CD8-positive, alpha-beta memory T cell (primary cell): ENCODE data around the gene G6PC3. TPM values are rescaled to one million over a fixed set of nuclear protein-coding genes. Genes with fewer than 3 reads are reported as not detected.

Experiments used
- CTCF ChIA-PET: fragments of 350-600 bp; sonication (Branson Sonifier 250); formaldehyde crosslinking; loops from one replicate; lab custom pipeline; 2021; ENCODE audit warnings: antibody characterized with exemption; lab: Charles Lee
- POLR2A ChIA-PET: fragments of 350-600 bp; sonication (Branson Sonifier 250); formaldehyde crosslinking; loops from one replicate; lab custom pipeline; 2021; ENCODE audit warnings: antibody characterized with exemption; lab: Charles Lee
- DNase-seq, 5 donors: peaks; one replicate each; pipeline versions ENCODE4 v3.0.0 to v3.0.0-alpha.2; 2020 to 2022; ENCODE audit warnings: mixed read lengths in 1 of 5
- H3K27ac ChIP-seq: one replicate; pipeline ENCODE4 v1.7.0; 2013; ENCODE audit warnings: low read depth, mild to moderate bottlenecking, low read length, moderate library complexity
- H3K27me3 ChIP-seq: 2 replicates; pipeline ENCODE4 v1.7.0; 2013; ENCODE audit warnings: low read length, mild to moderate bottlenecking; ENCODE audit not compliant: insufficient read depth, poor library complexity, severe bottlenecking
- H3K36me3 ChIP-seq: 2 replicates; pipeline ENCODE4 v1.7.0; 2013; ENCODE audit warnings: mild to moderate bottlenecking, low read length, moderate library complexity; ENCODE audit not compliant: insufficient read depth
- H3K4me1 ChIP-seq: 2 replicates; pipeline ENCODE4 v1.7.0; 2013; ENCODE audit warnings: mild to moderate bottlenecking, low read length, moderate library complexity; ENCODE audit not compliant: insufficient read depth
- H3K4me3 ChIP-seq: 2 replicates; pipeline ENCODE4 v1.7.0; 2013; ENCODE audit warnings: mild to moderate bottlenecking, low read length
- H3K9me3 ChIP-seq: 2 replicates; pipeline ENCODE4 v1.7.0; 2013; ENCODE audit warnings: mild to moderate bottlenecking, low read length
- H3K27ac Mint-ChIP-seq, 8 donors: one replicate each; pipeline ENCODE4 v1.8.0; 2020 to 2021; ENCODE audit warnings: mixed read lengths in 8 of 8, mild to moderate bottlenecking in 6 of 8, inconsistent platforms in 3 of 8, moderate library complexity in 3 of 8
- H3K27me3 Mint-ChIP-seq, 2 donors: one replicate each; pipeline ENCODE4 v1.8.0; 2020 to 2021; ENCODE audit warnings: mixed read lengths in 2 of 2, mild to moderate bottlenecking in 1 of 2, moderate library complexity in 1 of 2
- H3K36me3 Mint-ChIP-seq, 3 donors: one replicate each; pipeline ENCODE4 v1.8.0; 2020 to 2021; ENCODE audit warnings: mixed read lengths in 3 of 3, inconsistent platforms in 1 of 3, mild to moderate bottlenecking in 1 of 3
- H3K4me1 Mint-ChIP-seq, 3 donors: one replicate each; pipeline ENCODE4 v1.8.0; 2020 to 2021; ENCODE audit warnings: mixed read lengths in 3 of 3, inconsistent platforms in 1 of 3, mild to moderate bottlenecking in 1 of 3
- H3K4me3 Mint-ChIP-seq, 7 donors: one replicate each; pipeline ENCODE4 v1.8.0; 2020 to 2021; ENCODE audit warnings: mixed read lengths in 7 of 7, mild to moderate bottlenecking in 6 of 7, moderate library complexity in 4 of 7, inconsistent platforms in 2 of 7
- H3K9me3 Mint-ChIP-seq, 5 donors: one replicate each; pipeline ENCODE4 v1.8.0; 2020 to 2022; ENCODE audit warnings: mixed read lengths in 5 of 5, mild to moderate bottlenecking in 3 of 5, moderate library complexity in 2 of 5, inconsistent platforms in 1 of 5
- polyA plus RNA-seq: library from polyadenylated mRNA; unstranded; fragments of 300-500 nt; fragmentation: Illumina TruSeq; gene quantifications from one replicate; pipeline ENCODE4 v1.2.3, GENCODE V29; 2021
- total RNA-seq, 2 experiments: library from RNA; stranded (reverse); gene quantifications; one replicate each; pipeline ENCODE4 v1.2.3, GENCODE V29; 2021

Gene G6PC3
- total and polyA plus RNA-seq, 3 experiments from 2014 or later, result 27.0 to 38.3 (median 37.1) TPM

DNA sequence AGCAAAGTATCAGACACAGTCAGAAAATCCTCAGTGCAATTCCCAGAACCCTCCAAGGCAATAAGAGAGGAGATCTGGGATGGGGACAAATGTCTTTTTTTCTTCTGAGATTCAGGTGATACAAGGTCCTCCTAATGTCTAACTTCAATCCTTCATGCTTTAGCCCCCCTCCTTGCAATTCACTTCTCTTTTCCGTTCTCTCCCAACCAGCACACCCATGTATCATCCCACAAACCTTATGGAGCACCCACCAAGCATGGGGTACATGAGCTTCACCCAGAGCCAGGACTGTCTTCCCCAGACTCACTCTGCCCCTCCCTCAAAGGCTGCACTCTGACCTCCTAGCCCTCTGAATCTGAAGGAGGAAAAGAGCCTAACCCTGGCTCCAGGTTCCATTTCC lies 42.8 kb downstream of the G6PC3 start:
- Histone ChIP-seq H3K4me1 (peaks cover 22% of the 10 kb centered on the region), H3K27me3 (no peaks in the 10 kb centered on the region), H3K9me3 (no peaks in the 10 kb centered on the region), H3K4me3 (no peak overlapping the region), H3K36me3 (no peaks in the 10 kb centered on the region), H3K27ac (no peak overlapping the region)
- H3K27me3 Mint-ChIP-seq, result no peaks in the 10 kb centered on the region
- no peaks in the 10 kb centered on the region for H3K9me3 Mint-ChIP-seq
- no peak overlapping the region for H3K4me3 Mint-ChIP-seq
- CTCF ChIA-PET, result interaction anchor here (2.9 kb wide), 1 partner anchor 10 kb away, joined by 12 read pairs; the partner anchor contains the start of gene HDAC5
- peaks cover 0 to 54% (median 6%) of the 10 kb centered on the region in 3 donors for H3K36me3 Mint-ChIP-seq
- H3K27ac Mint-ChIP-seq, result peak overlapping the region in 4 of 8 donors; percentile 42 to 62 (median 45)
- no peak for DNase-seq
- POLR2A ChIA-PET, result no interaction called here
- H3K4me1 Mint-ChIP-seq, result peaks cover 28 to 71% (median 29%) of the 10 kb centered on the region in 3 donors

DNA sequence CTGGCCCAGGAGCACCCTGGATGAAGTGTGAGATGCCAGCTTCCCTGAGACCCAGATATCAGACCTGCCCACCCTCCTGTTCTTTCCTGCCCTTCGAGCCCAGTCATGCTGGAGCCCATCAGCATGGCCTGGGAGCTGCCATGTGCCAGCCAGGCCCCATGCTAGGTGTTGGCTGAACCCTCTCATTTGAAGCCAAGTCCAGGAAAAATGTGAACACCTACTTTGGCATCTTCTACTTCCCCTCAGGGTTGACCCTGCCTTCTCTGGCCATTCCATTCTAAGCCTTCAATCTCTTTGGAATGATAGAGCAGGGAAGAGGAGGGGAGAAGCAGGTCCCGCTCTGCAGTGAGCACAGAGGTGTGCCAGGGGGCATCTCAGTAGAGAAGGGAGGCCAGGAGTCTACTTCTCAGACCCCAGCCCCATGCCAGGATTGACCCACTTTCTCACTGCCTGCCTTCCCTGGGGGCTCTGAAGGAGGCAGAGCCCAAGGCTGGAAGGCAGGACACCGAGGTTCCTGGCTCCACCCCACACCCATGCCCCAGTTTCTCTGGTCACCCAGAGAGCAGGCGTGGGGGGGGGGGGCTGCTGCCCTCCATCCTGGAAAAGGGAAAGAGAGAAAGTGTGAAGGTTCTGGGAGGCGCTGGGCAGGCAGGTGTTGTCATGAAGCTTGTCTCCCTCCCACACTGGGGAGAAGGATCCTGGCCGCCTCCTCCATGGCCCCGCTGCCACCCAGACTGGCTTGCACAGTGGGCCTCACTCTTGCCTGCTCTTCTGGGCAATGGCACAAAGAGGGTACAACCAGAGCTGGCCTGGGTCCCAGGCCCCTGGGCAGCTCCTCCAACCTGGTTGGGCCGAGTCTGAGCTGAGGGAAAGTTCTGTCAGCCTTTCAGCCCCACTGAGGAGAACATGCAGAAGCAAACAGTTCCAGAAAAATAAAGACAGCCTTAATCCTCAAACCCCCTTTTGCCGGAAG lies 43.6 kb downstream of the G6PC3 start:
- DNase-seq, result no peak
- POLR2A ChIA-PET, result no interaction called here

GRCh38 chr17:44115585-44116415 lies 45.3 kb downstream of the G6PC3 start:
- H3K36me3 ChIP-seq, result no peaks in the 10 kb centered on the region
- Mint-ChIP-seq H3K27ac (peak overlapping the region in 3 of 8 donors; percentile 62 to 70 (median 68)), H3K4me1 (peaks cover 39 to 85% (median 48%) of the 10 kb centered on the region in 3 donors), H3K9me3 (no peaks in the 10 kb centered on the region), H3K4me3 (peak overlapping the region in 1 of 7 donors; percentile 36), H3K36me3 (peaks cover 0 to 57% (median 6%) of the 10 kb centered on the region in 3 donors), H3K27me3 (no peaks in the 10 kb centered on the region)
- ChIA-PET POLR2A (no interaction called here), CTCF (interaction anchor here (1.0 to 2.2 kb wide), 8 partner anchors 8 to 172 kb away, joined by 3 to 6 read pairs (median 3); partner anchors contain the start of gene HDAC5)
- no peak for DNase-seq
- H3K27me3 ChIP-seq, result no peaks in the 10 kb centered on the region
- no peak overlapping the region for H3K27ac ChIP-seq
- no peaks in the 10 kb centered on the region for H3K9me3 ChIP-seq
- peaks cover 15% of the 10 kb centered on the region for H3K4me1 ChIP-seq
- H3K4me3 ChIP-seq, result no peak overlapping the region

More for the DNA sequence above, 43.6 kb downstream of the G6PC3 start:
- peak overlapping the region in 1 of 8 donors; percentile 47 for H3K27ac Mint-ChIP-seq
- no peaks in the 10 kb centered on the region for H3K27me3 ChIP-seq
- H3K27me3 Mint-ChIP-seq, result no peaks in the 10 kb centered on the region
- CTCF ChIA-PET, result interaction anchor here (1.1 to 2.9 kb wide), 3 partner anchors 9 to 11 kb away, joined by 3 to 12 read pairs (median 4); partner anchors contain the start of gene HDAC5
- no peaks in the 10 kb centered on the region for H3K36me3 ChIP-seq
- H3K9me3 ChIP-seq, result no peaks in the 10 kb centered on the region
- peaks cover 22% of the 10 kb centered on the region for H3K4me1 ChIP-seq
- peaks cover 33 to 79% (median 36%) of the 10 kb centered on the region in 3 donors for H3K4me1 Mint-ChIP-seq
- peaks cover 0 to 54% (median 6%) of the 10 kb centered on the region in 3 donors for H3K36me3 Mint-ChIP-seq
- H3K4me3 ChIP-seq, result no peak overlapping the region
- no peaks in the 10 kb centered on the region for H3K9me3 Mint-ChIP-seq
- H3K27ac ChIP-seq, result no peak overlapping the region
- peak overlapping the region in 1 of 7 donors; percentile 44 for H3K4me3 Mint-ChIP-seq

GRCh38 chr17:44117351-44117750 lies 46.8 kb downstream of the G6PC3 start:
- Mint-ChIP-seq H3K4me1 (peaks cover 41 to 85% (median 50%) of the 10 kb centered on the region in 3 donors), H3K27me3 (no peaks in the 10 kb centered on the region), H3K27ac (no peak overlapping the region), H3K4me3 (no peak overlapping the region), H3K9me3 (no peaks in the 10 kb centered on the region), H3K36me3 (peaks cover 0 to 57% (median 5%) of the 10 kb centered on the region in 3 donors)
- H3K36me3 ChIP-seq, result no peaks in the 10 kb centered on the region
- POLR2A ChIA-PET, result no interaction called here
- DNase-seq, result no peak
- H3K27ac ChIP-seq, result no peak overlapping the region
- H3K4me1 ChIP-seq, result peaks cover 15% of the 10 kb centered on the region
- no peak overlapping the region for H3K4me3 ChIP-seq
- H3K9me3 ChIP-seq, result no peaks in the 10 kb centered on the region
- H3K27me3 ChIP-seq, result no peaks in the 10 kb centered on the region
- CTCF ChIA-PET, result interaction anchor here (0.9 to 1.1 kb wide), 2 partner anchors 75 to 93 kb away, joined by 3 read pairs; no protein-coding TSS in a partner anchor

GRCh38 chr17:44118427-44119050 lies 48.0 kb downstream of the G6PC3 start:
- ChIA-PET POLR2A (no interaction called here), CTCF (no interaction called here)
- Histone ChIP-seq H3K27me3 (no peaks in the 10 kb centered on the region), H3K4me1 (peaks cover 20% of the 10 kb centered on the region), H3K27ac (no peak overlapping the region), H3K4me3 (no peak overlapping the region), H3K9me3 (no peaks in the 10 kb centered on the region), H3K36me3 (no peaks in the 10 kb centered on the region)
- Mint-ChIP-seq H3K36me3 (peaks cover 0 to 57% (median 3%) of the 10 kb centered on the region in 3 donors), H3K4me1 (peaks cover 38 to 81% (median 54%) of the 10 kb centered on the region in 3 donors), H3K27me3 (no peaks in the 10 kb centered on the region), H3K4me3 (peak overlapping the region in 2 of 7 donors; percentile 9 to 19), H3K27ac (peak overlapping the region in 6 of 8 donors; percentile 34 to 54 (median 41)), H3K9me3 (no peaks in the 10 kb centered on the region)
- DNase-seq, result no peak

GRCh38 chr17:44119062-44119461 lies 48.5 kb downstream of the G6PC3 start:
- Histone ChIP-seq H3K4me1 (peaks cover 21% of the 10 kb centered on the region), H3K9me3 (no peaks in the 10 kb centered on the region), H3K36me3 (no peaks in the 10 kb centered on the region), H3K27ac (no peak overlapping the region), H3K4me3 (no peak overlapping the region), H3K27me3 (no peaks in the 10 kb centered on the region)
- DNase-seq, result no peak
- Mint-ChIP-seq H3K9me3 (no peaks in the 10 kb centered on the region), H3K4me1 (peaks cover 41 to 81% (median 58%) of the 10 kb centered on the region in 3 donors), H3K27ac (peak overlapping the region in 2 of 8 donors; percentile 39 to 63), H3K36me3 (peaks cover 0 to 55% (median 3%) of the 10 kb centered on the region in 3 donors), H3K4me3 (peak overlapping the region in 1 of 7 donors; percentile 19), H3K27me3 (no peaks in the 10 kb centered on the region)
- POLR2A ChIA-PET, result no interaction called here
- CTCF ChIA-PET, result no interaction called here

DNA sequence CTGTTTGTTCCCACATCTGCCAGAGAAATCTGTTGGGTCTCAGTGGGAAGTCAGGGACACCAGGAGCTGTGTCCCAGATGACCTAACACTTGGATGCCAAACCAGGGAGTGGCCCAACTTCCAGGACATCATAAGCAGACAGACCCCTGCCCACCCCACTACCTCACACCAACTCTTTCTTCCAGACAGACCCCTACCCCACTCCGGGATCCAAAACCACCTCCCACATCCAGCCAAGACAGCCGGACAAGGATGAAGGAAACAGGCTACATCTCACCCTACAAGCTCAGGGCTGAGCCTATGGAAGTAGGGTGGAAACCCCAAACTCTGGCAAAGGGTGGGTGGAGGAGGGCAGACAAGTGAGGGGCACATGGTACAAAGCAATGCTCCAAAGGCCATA lies 49.3 kb downstream of the G6PC3 start:
- Histone ChIP-seq H3K27me3 (no peaks in the 10 kb centered on the region), H3K4me3 (no peak overlapping the region), H3K9me3 (no peaks in the 10 kb centered on the region), H3K27ac (no peak overlapping the region), H3K4me1 (peaks cover 24% of the 10 kb centered on the region), H3K36me3 (no peaks in the 10 kb centered on the region)
- no peak overlapping the region for H3K4me3 Mint-ChIP-seq
- DNase-seq, result no peak
- peaks cover 44 to 83% (median 61%) of the 10 kb centered on the region in 3 donors for H3K4me1 Mint-ChIP-seq
- peak overlapping the region in 4 of 8 donors; percentile 40 to 63 (median 48) for H3K27ac Mint-ChIP-seq
- CTCF ChIA-PET, result no interaction called here
- POLR2A ChIA-PET, result interaction anchor here (0.6 kb wide), 1 partner anchor 13 kb away, joined by 3 read pairs; no protein-coding TSS in a partner anchor
- H3K36me3 Mint-ChIP-seq, result peaks cover 0 to 48% (median 3%) of the 10 kb centered on the region in 3 donors
- H3K27me3 Mint-ChIP-seq, result no peaks in the 10 kb centered on the region
- H3K9me3 Mint-ChIP-seq, result no peaks in the 10 kb centered on the region
